Measurements from ENCODE around the gene MERTK. TPM values are rescaled to one million over a fixed set of nuclear protein-coding genes. Genes with fewer than 3 reads are reported as not detected.

Gene MERTK
- total and polyA plus RNA-seq, 10 of the 15 experiments (the other 5 are each of a cell fraction or from before 2014, with no cell fraction given): 0.13 to 30.6 (median 0.50) TPM

DNA sequence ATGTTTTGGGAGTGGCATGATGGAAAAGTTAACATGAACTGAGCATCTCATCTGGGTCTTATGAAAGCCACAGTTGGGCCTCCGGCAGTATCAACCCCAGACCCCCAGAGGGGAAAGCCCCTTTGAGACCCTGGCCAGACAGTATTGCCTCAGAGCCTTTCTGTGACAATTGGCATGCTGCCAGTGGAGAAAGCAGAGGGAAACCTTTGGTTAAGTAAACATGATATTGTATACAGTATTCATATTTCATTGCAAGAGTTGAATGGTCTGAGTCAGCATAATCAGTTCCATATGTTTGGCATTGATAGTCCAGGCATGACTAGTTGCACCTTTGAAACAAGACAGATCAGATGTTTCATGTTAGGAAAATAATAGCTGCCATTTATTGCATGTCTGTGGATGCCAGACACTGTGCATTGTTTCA, 20.0 kb downstream of the MERTK start:
- H4K20me1 ChIP-seq (ENCODE audit: control insufficient read depth, insufficient read depth): no peaks in the 10 kb centered on the region
- no peaks in the 10 kb centered on the region for H3K36me3 ChIP-seq (ENCODE audit: control insufficient read depth in 2 of 2, insufficient read depth in 2 of 2, low read length in 1 of 2)
- no peak overlapping the region for H3K4me3 ChIP-seq
- H3K79me2 ChIP-seq (ENCODE audit: control insufficient read depth, insufficient read depth, low read length): no peaks in the 10 kb centered on the region
- in situ Hi-C loops (cut with MboI): no loop called here
- POLR2A ChIA-PET: interaction anchor here (2.2 kb wide), 1 partner anchor 18 kb away, joined by 6 read pairs; no protein-coding TSS in a partner anchor
- RAD21 ChIA-PET (ENCODE audit: unreplicated experiment): interaction anchor here (1.5 to 2.0 kb wide), 3 partner anchors 15 to 31 kb away, joined by 5 to 9 read pairs (median 7); no protein-coding TSS in a partner anchor
- 29% methylated on average over 1 of the region's 1 CpG for WGBS (ENCODE audit: insufficient coverage, insufficient replicate concordance, low lambda C conversion rate, missing lambda C conversion rate)
- SMC1A ChIA-PET (ENCODE audit: uncharacterized antibody, unreplicated experiment): interaction anchor here (1.0 to 2.3 kb wide), 6 partner anchors 9 to 84 kb away, joined by 3 to 7 read pairs (median 4); no protein-coding TSS in a partner anchor
- DNase-seq (ENCODE audit: low read depth, low spot score): no peak
- no peak overlapping the region for H3K9ac ChIP-seq (ENCODE audit: control insufficient read depth, insufficient read depth, low read length)
- FAIRE-seq: no peak
- H3K27ac ChIP-seq (ENCODE audit: control insufficient read depth, insufficient read depth): no peak overlapping the region
- intact Hi-C loops (cut with micrococcal nuclease; ENCODE audit: unreplicated experiment): no loop called here
- ATAC-seq: no peak
- H3K4me2 ChIP-seq (ENCODE audit: control insufficient read depth, insufficient read depth): no peak overlapping the region
- H3K4me1 ChIP-seq (ENCODE audit: control insufficient read depth, insufficient read depth, low read length): no peaks in the 10 kb centered on the region
- no peaks in the 10 kb centered on the region for H3K27me3 ChIP-seq (replicated peaks in 1 of 2; ENCODE audit: control insufficient read depth in 2 of 2, insufficient read depth in 2 of 2, low read length in 1 of 2)
- CTCF ChIA-PET: interaction anchor here (0.7 to 3.3 kb wide), 11 partner anchors 8 to 126 kb away, joined by 3 to 33 read pairs (median 4); partner anchors contain the start of gene MERTK
- no TSS peak for BruUV-seq (replicated peaks)
- H3K9me3 ChIP-seq (replicated peaks; ENCODE audit: control insufficient read depth, insufficient read depth, low read length): no peaks in the 10 kb centered on the region
- H2AFZ ChIP-seq (ENCODE audit: control insufficient read depth, low read depth, low read length): no peak overlapping the region
- TF ChIP-seq ESRRA (IDR thresholded peaks at IDR 0.05; ENCODE audit: low read length) (no peak), HSF1 (IDR thresholded peaks at IDR 0.05; ENCODE audit: low read depth, low read length) (no peak), IRF4 (IDR thresholded peaks at IDR 0.05; ENCODE audit: low read depth, low read length) (no peak), EP300 (IDR thresholded peaks at IDR 0.05; ENCODE audit: borderline replicate concordance in 1 of 2, control insufficient read depth in 1 of 2, low read depth in 2 of 2, low read length in 2 of 2) (no peak), NFIC (IDR thresholded peaks at IDR 0.05; ENCODE audit: low read depth, low read length) (no peak), CBFB (IDR thresholded peaks at IDR 0.05; ENCODE audit: low read depth) (no peak), NRF1 (conservative IDR thresholded peaks at IDR 0.05; ENCODE audit: low read depth, low read length) (no peak), SMAD5 (IDR thresholded peaks at IDR 0.05; ENCODE audit: low read depth) (no peak)
- TF ChIP-seq, protein P1, sequence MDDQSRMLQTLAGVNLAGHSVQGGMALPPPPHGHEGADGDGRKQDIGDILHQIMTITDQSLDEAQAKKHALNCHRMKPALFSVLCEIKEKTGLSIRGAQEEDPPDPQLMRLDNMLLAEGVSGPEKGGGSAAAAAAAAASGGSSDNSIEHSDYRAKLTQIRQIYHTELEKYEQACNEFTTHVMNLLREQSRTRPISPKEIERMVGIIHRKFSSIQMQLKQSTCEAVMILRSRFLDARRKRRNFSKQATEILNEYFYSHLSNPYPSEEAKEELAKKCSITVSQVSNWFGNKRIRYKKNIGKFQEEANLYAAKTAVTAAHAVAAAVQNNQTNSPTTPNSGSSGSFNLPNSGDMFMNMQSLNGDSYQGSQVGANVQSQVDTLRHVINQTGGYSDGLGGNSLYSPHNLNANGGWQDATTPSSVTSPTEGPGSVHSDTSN (IDR thresholded peaks at IDR 0.05; ENCODE audit: insufficient replicate concordance, low read depth, low read length): no peak
- TF ChIP-seq, protein P2, sequence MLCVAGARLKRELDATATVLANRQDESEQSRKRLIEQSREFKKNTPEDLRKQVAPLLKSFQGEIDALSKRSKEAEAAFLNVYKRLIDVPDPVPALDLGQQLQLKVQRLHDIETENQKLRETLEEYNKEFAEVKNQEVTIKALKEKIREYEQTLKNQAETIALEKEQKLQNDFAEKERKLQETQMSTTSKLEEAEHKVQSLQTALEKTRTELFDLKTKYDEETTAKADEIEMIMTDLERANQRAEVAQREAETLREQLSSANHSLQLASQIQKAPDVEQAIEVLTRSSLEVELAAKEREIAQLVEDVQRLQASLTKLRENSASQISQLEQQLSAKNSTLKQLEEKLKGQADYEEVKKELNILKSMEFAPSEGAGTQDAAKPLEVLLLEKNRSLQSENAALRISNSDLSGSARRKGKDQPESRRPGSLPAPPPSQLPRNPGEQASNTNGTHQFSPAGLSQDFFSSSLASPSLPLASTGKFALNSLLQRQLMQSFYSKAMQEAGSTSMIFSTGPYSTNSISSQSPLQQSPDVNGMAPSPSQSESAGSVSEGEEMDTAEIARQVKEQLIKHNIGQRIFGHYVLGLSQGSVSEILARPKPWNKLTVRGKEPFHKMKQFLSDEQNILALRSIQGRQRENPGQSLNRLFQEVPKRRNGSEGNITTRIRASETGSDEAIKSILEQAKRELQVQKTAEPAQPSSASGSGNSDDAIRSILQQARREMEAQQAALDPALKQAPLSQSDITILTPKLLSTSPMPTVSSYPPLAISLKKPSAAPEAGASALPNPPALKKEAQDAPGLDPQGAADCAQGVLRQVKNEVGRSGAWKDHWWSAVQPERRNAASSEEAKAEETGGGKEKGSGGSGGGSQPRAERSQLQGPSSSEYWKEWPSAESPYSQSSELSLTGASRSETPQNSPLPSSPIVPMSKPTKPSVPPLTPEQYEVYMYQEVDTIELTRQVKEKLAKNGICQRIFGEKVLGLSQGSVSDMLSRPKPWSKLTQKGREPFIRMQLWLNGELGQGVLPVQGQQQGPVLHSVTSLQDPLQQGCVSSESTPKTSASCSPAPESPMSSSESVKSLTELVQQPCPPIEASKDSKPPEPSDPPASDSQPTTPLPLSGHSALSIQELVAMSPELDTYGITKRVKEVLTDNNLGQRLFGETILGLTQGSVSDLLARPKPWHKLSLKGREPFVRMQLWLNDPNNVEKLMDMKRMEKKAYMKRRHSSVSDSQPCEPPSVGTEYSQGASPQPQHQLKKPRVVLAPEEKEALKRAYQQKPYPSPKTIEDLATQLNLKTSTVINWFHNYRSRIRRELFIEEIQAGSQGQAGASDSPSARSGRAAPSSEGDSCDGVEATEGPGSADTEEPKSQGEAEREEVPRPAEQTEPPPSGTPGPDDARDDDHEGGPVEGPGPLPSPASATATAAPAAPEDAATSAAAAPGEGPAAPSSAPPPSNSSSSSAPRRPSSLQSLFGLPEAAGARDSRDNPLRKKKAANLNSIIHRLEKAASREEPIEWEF (IDR thresholded peaks at IDR 0.05; ENCODE audit: insufficient replicate concordance, low read depth, low read length): no peak
- TF ChIP-seq, protein P3, sequence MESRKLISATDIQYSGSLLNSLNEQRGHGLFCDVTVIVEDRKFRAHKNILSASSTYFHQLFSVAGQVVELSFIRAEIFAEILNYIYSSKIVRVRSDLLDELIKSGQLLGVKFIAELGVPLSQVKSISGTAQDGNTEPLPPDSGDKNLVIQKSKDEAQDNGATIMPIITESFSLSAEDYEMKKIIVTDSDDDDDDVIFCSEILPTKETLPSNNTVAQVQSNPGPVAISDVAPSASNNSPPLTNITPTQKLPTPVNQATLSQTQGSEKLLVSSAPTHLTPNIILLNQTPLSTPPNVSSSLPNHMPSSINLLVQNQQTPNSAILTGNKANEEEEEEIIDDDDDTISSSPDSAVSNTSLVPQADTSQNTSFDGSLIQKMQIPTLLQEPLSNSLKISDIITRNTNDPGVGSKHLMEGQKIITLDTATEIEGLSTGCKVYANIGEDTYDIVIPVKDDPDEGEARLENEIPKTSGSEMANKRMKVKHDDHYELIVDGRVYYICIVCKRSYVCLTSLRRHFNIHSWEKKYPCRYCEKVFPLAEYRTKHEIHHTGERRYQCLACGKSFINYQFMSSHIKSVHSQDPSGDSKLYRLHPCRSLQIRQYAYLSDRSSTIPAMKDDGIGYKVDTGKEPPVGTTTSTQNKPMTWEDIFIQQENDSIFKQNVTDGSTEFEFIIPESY (IDR thresholded peaks at IDR 0.05): no peak

All from GM12878 (cell line).